Gastrocnemius medialis (tissue), 4 donors: ENCODE data around the gene PHF2.

Experiments used
- CTCF ChIP-seq, 5 experiments: fragments of 450-650 bp in 3 of 5; fragments of 200-600 bp in 2 of 5; sonication (generic) in 2 of 5; IDR thresholded peaks in 4 of 5; conservative IDR thresholded peaks in 1 of 5; 1 replicate in 4 of 5; 2 replicates in 1 of 5; pipeline ENCODE4 v1.5.1; 2016 to 2019; ENCODE audit warnings: antibody characterized with exemption in 5 of 5, mild to moderate bottlenecking in 3 of 5, moderate library complexity in 3 of 5
- POLR2A ChIP-seq, 2 donors: fragments of 450-650 bp; IDR thresholded peaks; one replicate each; pipeline ENCODE4 v1.6.1; 2017; ENCODE audit warnings: antibody characterized with exemption in 2 of 2, mild to moderate bottlenecking in 2 of 2, moderate library complexity in 2 of 2

GRCh38 chr9:93577975-93578682 is 1.7 kb downstream of the PHF2 start:
- TF ChIP-seq CTCF (IDR thresholded peaks at IDR 0.05 in 4 of 5, conservative IDR thresholded peaks at IDR 0.05 in 1 of 5) (no peak), POLR2A (IDR thresholded peaks at IDR 0.05) (no peak)
